ENCODE measurements around the gene WNK4. TPM values are rescaled to one million over a fixed set of nuclear protein-coding genes. Genes with fewer than 3 reads are reported as not detected.

The WNK4 gene
- total RNA-seq, 1 experiment from 2014 or later = 2.6 TPM

DNA sequence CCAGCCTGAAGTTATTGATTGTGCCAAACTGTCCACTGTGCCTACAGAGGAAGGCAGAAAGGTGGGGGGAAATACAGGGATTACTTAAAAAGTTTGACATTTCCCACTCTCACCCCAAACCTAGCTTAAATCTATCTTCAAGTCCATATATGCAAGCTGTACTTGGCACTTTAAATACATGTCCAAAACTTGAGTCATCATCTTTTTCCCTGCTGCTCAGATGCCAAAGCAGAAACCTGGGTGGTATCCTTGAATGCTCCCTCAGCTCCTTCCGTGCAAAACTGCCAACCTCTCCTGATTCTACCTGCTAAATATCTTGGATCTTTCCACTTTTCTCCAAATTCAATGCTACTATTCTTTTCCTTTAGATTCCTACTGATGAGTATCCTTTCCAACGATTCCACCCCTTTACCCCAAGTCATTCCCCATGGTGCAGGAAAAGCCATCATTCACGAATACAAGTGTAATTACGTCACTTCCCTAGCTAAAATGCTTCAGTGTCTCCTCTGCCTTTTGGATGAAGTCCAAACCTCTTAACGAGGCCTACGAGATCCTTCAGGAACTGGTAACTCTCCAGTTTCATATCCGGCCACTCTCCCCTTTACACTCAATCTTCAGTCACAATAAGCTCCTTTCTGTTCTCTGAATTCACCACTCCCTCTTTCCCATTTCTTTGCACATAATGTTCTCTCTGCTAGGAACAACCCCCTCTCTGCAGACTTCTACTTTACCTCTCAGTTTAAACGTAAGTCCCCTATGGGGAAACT lies 34.4 kb downstream of the WNK4 start:
- H4K20me1 ChIP-seq (ENCODE audit: control insufficient read depth, insufficient read depth, insufficient read length) = no peaks in the 10 kb centered on the region
- H3K4me2 ChIP-seq (ENCODE audit: insufficient read depth, insufficient read length, low read length) = no peak overlapping the region
- H4K5ac ChIP-seq (ENCODE audit: insufficient read length, low read depth, low read length) = no peak overlapping the region
- H3K18ac ChIP-seq (ENCODE audit: insufficient read length, low read depth, low read length) = no peak overlapping the region
- no peaks in the 10 kb centered on the region for H3K79me1 ChIP-seq (ENCODE audit: insufficient read depth, low read depth, low read length, poor library complexity, severe bottlenecking)
- H4K8ac ChIP-seq (replicated peaks; ENCODE audit: insufficient read length, low read depth, low read length) = no peak overlapping the region
- H2AK5ac ChIP-seq (ENCODE audit: insufficient read length, low read length) = no peak overlapping the region
- no peaks in the 10 kb centered on the region for H3K4me1 ChIP-seq (ENCODE audit: insufficient read depth, low read length)
- H3K56ac ChIP-seq (ENCODE audit: insufficient read length, low read depth, low read length) = no peak overlapping the region
- Mint-ChIP-seq H3K9me3 (no peaks in the 10 kb centered on the region), H3K27me3 (ENCODE audit: low read depth) (no peaks in the 10 kb centered on the region), H3K36me3 (ENCODE audit: insufficient read depth in 1 of 3, low read depth in 3 of 3) (peaks cover 25 to 84% (median 69%) of the 10 kb centered on the region in 3 experiments; a peak in 6 of 7 replicates), H3K27ac (no peak overlapping the region), H3K4me3 (no peak overlapping the region), H3K4me1 (no peaks in the 10 kb centered on the region)
- no peak overlapping the region for H2AFZ ChIP-seq (ENCODE audit: low read length)
- no peak overlapping the region for H3K4ac ChIP-seq (ENCODE audit: low read depth, low read length)
- no peaks in the 10 kb centered on the region for H3K79me2 ChIP-seq (ENCODE audit: insufficient read depth, low read length)
- no peak overlapping the region for H2BK12ac ChIP-seq (ENCODE audit: insufficient read length, low read depth, low read length)
- no peak overlapping the region for H3K23ac ChIP-seq (ENCODE audit: insufficient read length, low read depth, low read length)
- no CpG with 5 or more reads among the region's 8 CpGs for WGBS (ENCODE audit: extremely low coverage, insufficient read length, low lambda C conversion rate)
- no peak overlapping the region for H3K27ac ChIP-seq (ENCODE audit: insufficient read length, low read depth, low read length)
- H2BK15ac ChIP-seq (ENCODE audit: low read depth, low read length) = no peak overlapping the region
- TF ChIP-seq, protein P1, sequence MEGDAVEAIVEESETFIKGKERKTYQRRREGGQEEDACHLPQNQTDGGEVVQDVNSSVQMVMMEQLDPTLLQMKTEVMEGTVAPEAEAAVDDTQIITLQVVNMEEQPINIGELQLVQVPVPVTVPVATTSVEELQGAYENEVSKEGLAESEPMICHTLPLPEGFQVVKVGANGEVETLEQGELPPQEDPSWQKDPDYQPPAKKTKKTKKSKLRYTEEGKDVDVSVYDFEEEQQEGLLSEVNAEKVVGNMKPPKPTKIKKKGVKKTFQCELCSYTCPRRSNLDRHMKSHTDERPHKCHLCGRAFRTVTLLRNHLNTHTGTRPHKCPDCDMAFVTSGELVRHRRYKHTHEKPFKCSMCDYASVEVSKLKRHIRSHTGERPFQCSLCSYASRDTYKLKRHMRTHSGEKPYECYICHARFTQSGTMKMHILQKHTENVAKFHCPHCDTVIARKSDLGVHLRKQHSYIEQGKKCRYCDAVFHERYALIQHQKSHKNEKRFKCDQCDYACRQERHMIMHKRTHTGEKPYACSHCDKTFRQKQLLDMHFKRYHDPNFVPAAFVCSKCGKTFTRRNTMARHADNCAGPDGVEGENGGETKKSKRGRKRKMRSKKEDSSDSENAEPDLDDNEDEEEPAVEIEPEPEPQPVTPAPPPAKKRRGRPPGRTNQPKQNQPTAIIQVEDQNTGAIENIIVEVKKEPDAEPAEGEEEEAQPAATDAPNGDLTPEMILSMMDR (conservative IDR thresholded peaks at IDR 0.05) = no peak
- H3K14ac ChIP-seq (ENCODE audit: insufficient read depth, low read length) = no peak overlapping the region
- no peak for DNase-seq
- no peaks in the 10 kb centered on the region for H3K23me2 ChIP-seq (ENCODE audit: insufficient read length, low read depth, low read length, poor library complexity, severe bottlenecking)
- no peak overlapping the region for H2BK5ac ChIP-seq (ENCODE audit: insufficient read length, low read length)
- H3K9ac ChIP-seq (ENCODE audit: extremely low read depth, insufficient read length, low read length) = no peak overlapping the region
- no peak overlapping the region for H4K91ac ChIP-seq (ENCODE audit: insufficient read length, low read depth, low read length)
- H2BK120ac ChIP-seq (ENCODE audit: low read depth, low read length, poor library complexity, severe bottlenecking) = no peak overlapping the region
- no peak overlapping the region for H3T11ph ChIP-seq (ENCODE audit: low read length)
- no peaks in the 10 kb centered on the region for H3K27me3 ChIP-seq (ENCODE audit: insufficient read depth, low read length)
- H3K9me3 ChIP-seq (ENCODE audit: control insufficient read depth, low read depth, low read length) = no peaks in the 10 kb centered on the region
- no peak overlapping the region for H2BK20ac ChIP-seq (ENCODE audit: low read depth, low read length, poor library complexity, severe bottlenecking)

Measured in H9 (cell line).